Mesothelial cell of epicardium (in vitro differentiated cells): ENCODE data around the gene CFAP161. TPM values are rescaled to one million over a fixed set of nuclear protein-coding genes. Genes with fewer than 3 reads are reported as not detected.

Experiments
- DNase-seq, 2 experiments: peaks; one replicate each; pipeline ENCODE4 v3.0.0; 2021; ENCODE audit warnings: low spot score in 2 of 2; ENCODE audit not compliant: unreplicated experiment in 2 of 2
- H3K27ac Mint-ChIP-seq: 2 replicates; pipeline ENCODE4 v1.8.0; 2021; ENCODE audit warnings: mixed read lengths
- H3K27me3 Mint-ChIP-seq: 2 replicates; pipeline ENCODE4 v1.8.0; 2021; ENCODE audit warnings: low read depth, mixed read lengths
- H3K36me3 Mint-ChIP-seq: 2 replicates; pipeline ENCODE4 v1.8.0; 2021; ENCODE audit warnings: mixed read lengths
- H3K4me1 Mint-ChIP-seq: 2 replicates; pipeline ENCODE4 v1.8.0; 2021; ENCODE audit warnings: mixed read lengths
- H3K4me3 Mint-ChIP-seq: 2 replicates; pipeline ENCODE4 v1.8.0; 2021; ENCODE audit warnings: mild to moderate bottlenecking, moderate library complexity, mixed read lengths
- H3K9me3 Mint-ChIP-seq: 2 replicates; pipeline ENCODE4 v1.8.0; 2021; ENCODE audit warnings: mixed read lengths
- CTCF ChIP-seq: fragments of 200-600 bp; sonication (generic); IDR thresholded peaks from one replicate; pipeline ENCODE4 v1.5.0; 2021; ENCODE audit warnings: antibody characterized with exemption; ENCODE audit not compliant: unreplicated experiment
- total RNA-seq: library from RNA; stranded (reverse); gene quantifications from 3 replicates; pipeline ENCODE4 v1.2.1, GENCODE V29; 2021

CFAP161 gene, protein sequence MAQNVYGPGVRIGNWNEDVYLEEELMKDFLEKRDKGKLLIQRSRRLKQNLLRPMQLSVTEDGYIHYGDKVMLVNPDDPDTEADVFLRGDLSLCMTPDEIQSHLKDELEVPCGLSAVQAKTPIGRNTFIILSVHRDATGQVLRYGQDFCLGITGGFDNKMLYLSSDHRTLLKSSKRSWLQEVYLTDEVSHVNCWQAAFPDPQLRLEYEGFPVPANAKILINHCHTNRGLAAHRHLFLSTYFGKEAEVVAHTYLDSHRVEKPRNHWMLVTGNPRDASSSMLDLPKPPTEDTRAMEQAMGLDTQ
- not detected in 3 replicates for total RNA-seq

- DNase-seq = peak; percentile 68 to 89
- peaks cover 5% of the 10 kb centered on the region for H3K9me3 Mint-ChIP-seq
- H3K36me3 Mint-ChIP-seq = no peaks in the 10 kb centered on the region
- peaks cover 6% of the 10 kb centered on the region for H3K4me1 Mint-ChIP-seq
- no peak for TF ChIP-seq CTCF
- H3K4me3 Mint-ChIP-seq = peak within 1 kb of the TSS; percentile 66
- H3K27ac Mint-ChIP-seq = no peak within 1 kb of the TSS
- peaks cover 63% of the 10 kb centered on the region for H3K27me3 Mint-ChIP-seq
Measured at GRCh38 chr15:81133782-81134461, at the start of gene CFAP161. Gene CFAP161, plus strand, starts transcription at chr15:81134270. Its CDS starts 60 bp downstream, at chr15:81134330.

GRCh38 chr15:81084716-81085115 lies 49.4 kb upstream of the CFAP161 start:
- no peaks in the 10 kb centered on the region for H3K4me1 Mint-ChIP-seq
- H3K36me3 Mint-ChIP-seq = no peaks in the 10 kb centered on the region
- H3K4me3 Mint-ChIP-seq = no peak overlapping the region
- H3K27ac Mint-ChIP-seq = no peak overlapping the region
- H3K27me3 Mint-ChIP-seq = peaks cover 23% of the 10 kb centered on the region
- H3K9me3 Mint-ChIP-seq = no peaks in the 10 kb centered on the region
- no peak for DNase-seq
- no peak for TF ChIP-seq CTCF

- no peaks in the 10 kb centered on the region for H3K36me3 Mint-ChIP-seq
- peaks cover 26% of the 10 kb centered on the region for H3K27me3 Mint-ChIP-seq
- DNase-seq = no peak
- no peak overlapping the region for H3K4me3 Mint-ChIP-seq
- TF ChIP-seq CTCF = no peak
- no peaks in the 10 kb centered on the region for H3K4me1 Mint-ChIP-seq
- H3K27ac Mint-ChIP-seq = no peak overlapping the region
- no peaks in the 10 kb centered on the region for H3K9me3 Mint-ChIP-seq
Measured at GRCh38 chr15:81085213-81085612, 48.9 kb upstream of the CFAP161 start.

DNA sequence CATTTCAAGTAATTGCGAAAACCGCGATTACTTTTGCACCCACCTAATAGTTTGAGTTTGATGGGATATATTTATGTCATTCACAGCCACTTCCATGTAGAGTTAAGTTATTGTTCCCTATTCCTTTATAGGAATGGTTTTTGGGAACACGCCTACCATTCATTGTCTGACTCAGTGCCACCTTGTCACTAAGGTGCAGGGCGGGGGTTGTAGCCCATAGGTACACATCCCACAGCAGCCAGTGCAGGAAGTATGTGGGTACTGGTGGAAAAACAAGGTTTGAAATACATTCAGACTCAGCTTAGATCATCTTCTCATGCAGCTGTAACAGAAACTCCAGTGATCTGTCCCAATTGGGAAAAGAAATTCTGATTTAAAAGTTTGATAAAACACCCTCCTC lies 48.2 kb upstream of the CFAP161 start:
- H3K4me3 Mint-ChIP-seq = no peak overlapping the region
- H3K36me3 Mint-ChIP-seq = no peaks in the 10 kb centered on the region
- no peaks in the 10 kb centered on the region for H3K4me1 Mint-ChIP-seq
- no peaks in the 10 kb centered on the region for H3K9me3 Mint-ChIP-seq
- no peak overlapping the region for H3K27ac Mint-ChIP-seq
- no peak for TF ChIP-seq CTCF
- H3K27me3 Mint-ChIP-seq = peaks cover 24% of the 10 kb centered on the region
- DNase-seq = no peak

DNA sequence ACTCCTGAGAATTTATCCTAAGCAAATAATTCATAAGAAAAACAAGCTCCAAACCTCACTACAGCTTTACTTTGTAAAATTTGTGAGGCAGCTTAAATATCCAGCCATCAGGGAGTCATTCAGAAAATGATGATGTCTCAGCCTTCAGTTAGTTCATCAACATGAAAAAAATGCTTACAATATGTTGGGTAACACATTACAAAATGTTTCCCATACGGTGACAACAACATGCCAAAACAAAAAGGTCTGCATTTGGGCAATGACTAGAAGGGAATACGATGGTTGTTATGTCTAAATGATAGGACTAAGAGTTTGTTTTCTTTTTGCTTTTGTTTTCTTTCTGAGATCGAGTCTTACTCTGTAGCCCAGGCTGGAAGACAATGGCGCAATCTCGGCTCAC lies 47.0 kb upstream of the CFAP161 start:
- Mint-ChIP-seq H3K9me3 (no peaks in the 10 kb centered on the region), H3K36me3 (no peaks in the 10 kb centered on the region), H3K4me3 (no peak overlapping the region), H3K4me1 (peaks cover 2% of the 10 kb centered on the region), H3K27ac (no peak overlapping the region), H3K27me3 (peaks cover 20% of the 10 kb centered on the region)
- DNase-seq = no peak
- no peak for TF ChIP-seq CTCF
